Iris pigment epithelial cell (primary cell): ENCODE results near the gene NTRK3.

ENCODE experiments used
- DNase-seq: peaks from one replicate; pipeline ENCODE4 v3.0.0-alpha.2; 2011; ENCODE audit warnings: low read depth

Gene NTRK3

GRCh38 chr15:87977907-87978306 is 278.6 kb downstream of the NTRK3 start:
- no peak for DNase-seq

GRCh38 chr15:87976552-87976951 is 280.0 kb downstream of the NTRK3 start:
- no peak for DNase-seq

GRCh38 chr15:87973501-87974215 is 282.9 kb downstream of the NTRK3 start:
- no peak for DNase-seq

GRCh38 chr15:87971076-87971475 is 285.5 kb downstream of the NTRK3 start:
- DNase-seq: no peak

DNA sequence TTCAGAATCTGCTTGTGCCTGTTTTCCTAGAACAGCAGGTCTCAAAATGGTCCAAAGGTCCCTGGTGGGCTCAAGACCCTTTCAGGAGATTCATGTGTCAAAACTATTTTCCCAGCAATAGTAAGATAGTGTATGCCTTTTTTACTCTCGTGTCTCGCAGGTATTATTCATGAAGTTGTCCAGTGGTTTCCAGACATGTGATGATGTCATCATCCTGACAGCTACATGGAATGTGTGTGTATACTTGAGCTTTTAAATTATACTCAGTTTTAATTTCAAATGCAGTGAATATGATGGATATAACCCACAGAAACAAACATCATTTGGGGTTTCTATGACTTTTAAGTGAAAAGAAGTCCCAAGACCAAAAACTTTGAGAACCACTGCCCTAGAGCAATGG is 288.6 kb downstream of the NTRK3 start:
- no peak for DNase-seq

GRCh38 chr15:87965304-87965703 is 291.2 kb downstream of the NTRK3 start:
- DNase-seq: no peak

DNA sequence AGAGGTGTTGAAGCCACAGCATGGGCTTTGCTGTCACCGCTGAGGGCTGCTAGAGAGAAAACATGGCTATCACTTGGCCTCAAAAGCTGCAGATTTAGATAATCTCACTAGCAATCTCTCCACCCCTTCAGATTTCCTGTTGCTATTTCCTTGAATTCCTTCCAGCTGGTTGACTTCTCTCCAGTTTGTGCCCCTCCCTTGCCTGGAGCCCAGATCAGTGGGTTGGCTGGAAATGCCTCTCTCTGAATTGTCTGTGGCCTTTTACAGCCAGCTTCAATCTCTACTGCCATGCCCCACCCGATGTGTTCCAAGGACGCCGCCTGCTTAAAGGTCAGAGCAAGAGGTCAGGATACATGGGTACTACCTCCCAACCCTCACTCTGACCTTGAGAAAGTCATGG is 294.1 kb downstream of the NTRK3 start:
- DNase-seq: no peak

DNA sequence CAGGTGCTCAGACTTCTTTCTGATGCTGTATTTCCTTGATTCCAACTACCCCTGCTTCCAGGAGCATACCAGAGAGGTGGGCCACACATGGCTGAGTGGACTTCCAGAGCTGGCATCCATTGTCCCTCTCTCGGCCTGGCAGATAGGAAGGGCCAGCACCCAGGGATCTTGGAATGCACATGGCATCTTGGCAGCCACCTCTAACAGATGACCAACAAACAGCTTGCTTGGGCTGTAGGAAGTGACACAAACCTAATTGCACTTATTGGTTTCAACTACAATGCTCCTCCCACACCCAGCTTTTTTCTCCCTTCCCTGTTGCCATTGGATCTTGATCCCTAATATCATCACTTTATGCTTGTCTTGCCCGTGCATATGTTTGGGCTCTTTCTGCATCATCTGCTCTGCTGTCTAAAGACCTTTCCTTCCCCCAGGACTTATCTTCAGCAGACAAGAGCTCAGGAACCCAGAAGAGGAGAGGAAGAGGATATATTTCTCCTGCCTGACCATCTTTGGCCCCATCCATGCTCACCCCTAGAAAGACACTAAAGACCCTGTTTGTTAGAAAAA is 294.6 kb downstream of the NTRK3 start:
- no peak for DNase-seq

GRCh38 chr15:87959662-87960061 is 296.9 kb downstream of the NTRK3 start:
- DNase-seq: no peak

- no peak for DNase-seq
Measured at GRCh38 chr15:87959080-87959479, 297.5 kb downstream of the NTRK3 start.

- DNase-seq: no peak
Measured at GRCh38 chr15:87955284-87955909, 301.1 kb downstream of the NTRK3 start.

DNA sequence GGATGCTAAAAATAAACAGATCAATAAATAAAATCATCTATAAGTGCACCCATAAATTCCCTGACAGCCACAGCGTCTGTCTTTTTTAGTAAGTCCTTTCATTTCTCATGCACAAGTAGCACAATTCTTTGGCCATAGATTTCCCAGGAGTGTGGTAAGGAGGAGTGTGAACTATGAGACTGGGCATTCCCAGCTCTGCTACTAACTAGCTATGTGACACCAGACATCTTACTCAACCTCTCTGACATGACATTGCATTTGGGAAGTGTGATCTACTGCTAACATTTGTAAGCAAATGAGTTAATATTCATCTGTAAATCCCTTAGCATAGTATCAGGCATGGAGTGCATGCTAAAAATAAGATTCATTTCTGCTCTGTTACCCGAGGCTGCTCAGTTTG is 301.7 kb downstream of the NTRK3 start:
- DNase-seq: no peak

DNA sequence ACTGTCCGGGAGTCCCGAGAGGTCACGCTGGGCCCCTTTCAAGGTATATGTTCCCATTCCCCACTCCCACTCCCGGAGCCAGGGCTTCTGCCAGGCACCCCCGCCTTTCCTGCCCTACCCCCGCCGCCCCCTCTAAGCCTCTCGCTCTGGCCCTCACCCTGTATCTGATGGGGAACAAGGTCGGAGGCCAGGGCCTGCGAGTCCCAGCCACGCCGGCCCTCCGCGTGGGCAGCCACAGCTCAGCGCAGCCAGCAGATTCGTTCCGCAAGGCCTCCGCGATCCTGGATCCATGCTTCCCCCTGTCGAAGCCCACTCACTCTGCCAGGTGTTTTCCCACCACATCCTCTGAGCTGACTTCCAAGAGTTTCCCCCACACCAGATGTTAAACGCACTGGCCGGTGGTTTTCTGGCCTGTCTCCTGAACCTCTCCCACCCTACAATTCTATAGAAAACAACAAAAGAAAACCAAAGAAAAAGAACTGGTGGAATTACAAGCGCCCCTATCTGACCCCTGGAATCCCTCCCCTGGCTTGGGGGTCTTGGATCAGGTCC is 303.7 kb downstream of the NTRK3 start:
- DNase-seq: no peak

DNA sequence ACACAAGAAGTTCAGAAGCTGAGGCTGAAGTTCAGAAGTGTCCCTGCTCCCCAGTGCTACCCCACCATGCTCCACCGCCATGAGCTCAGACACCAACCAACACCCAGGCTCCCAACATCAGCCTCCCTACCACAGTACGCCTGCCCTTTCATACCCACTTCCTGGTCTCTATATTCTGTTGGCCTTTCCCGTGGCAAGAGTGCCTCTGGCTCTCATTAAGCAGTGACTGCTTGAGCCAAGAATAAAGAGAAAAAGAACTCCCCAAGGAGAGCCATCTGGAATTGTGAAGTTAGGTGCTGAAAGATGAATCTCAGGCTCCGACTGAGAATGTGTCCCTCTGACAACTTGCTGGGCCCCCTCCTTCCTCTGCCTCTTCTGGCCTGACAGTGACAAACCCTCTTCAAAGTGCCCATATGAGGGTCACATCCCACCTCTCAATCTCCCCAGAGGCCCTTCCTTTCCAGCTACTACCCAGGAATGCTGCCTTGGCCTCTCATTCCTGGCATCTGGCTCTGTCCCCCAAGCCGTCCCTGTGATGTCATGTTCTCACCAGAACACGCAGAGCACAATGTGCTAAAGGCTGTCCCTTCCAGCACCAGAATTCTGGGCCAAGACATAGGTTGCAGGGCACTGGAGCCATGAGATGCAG is 306.8 kb downstream of the NTRK3 start:
- DNase-seq: no peak

GRCh38 chr15:87949151-87949574 is 307.4 kb downstream of the NTRK3 start:
- DNase-seq: no peak

GRCh38 chr15:87947560-87947959 is 309.0 kb downstream of the NTRK3 start:
- DNase-seq: no peak

- DNase-seq: no peak
Measured at GRCh38 chr15:87945246-87945645, 311.3 kb downstream of the NTRK3 start.

- no peak for DNase-seq
Measured at GRCh38 chr15:87944691-87945090, 311.8 kb downstream of the NTRK3 start.

DNA sequence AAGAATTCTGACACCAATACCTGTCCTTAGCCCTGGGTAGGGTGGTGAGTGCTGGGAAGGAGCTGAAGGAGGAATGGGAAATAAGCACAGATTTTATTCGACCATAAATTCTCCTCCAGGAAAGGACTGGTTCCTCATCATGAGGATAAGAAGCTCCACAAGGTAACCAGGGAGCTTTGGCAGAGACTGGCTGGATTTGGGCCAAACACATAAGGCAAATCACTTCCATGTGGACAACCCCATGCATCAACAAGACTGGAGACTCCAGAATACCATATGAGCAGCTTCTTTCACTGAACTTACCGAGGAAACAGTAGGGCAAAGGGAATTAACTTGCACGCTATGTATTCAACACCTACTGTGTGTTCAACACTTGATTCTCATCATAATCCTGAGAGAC is 312.5 kb downstream of the NTRK3 start:
- no peak for DNase-seq

- DNase-seq: no peak
Measured at GRCh38 chr15:87943626-87944025, 312.9 kb downstream of the NTRK3 start.

DNA sequence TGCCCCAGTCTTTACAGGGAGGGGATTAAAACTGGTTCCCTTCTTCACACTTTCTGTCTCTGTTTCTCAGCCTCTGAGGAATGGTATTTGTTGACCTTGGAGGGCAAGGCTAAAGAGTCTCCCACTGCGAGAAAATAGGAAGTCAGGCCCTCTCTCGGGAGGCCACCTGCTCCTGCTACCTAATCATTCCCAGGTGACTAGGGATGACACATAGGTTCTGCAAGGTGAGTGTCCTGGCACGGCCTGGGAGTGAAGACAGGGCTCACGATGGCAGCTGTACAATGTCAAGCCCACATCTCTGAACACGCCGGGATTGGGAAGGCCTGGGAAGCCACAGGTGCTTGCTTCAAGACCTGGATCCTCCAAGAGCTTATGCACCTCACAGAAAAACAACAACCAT is 314.2 kb downstream of the NTRK3 start:
- DNase-seq: no peak

DNA sequence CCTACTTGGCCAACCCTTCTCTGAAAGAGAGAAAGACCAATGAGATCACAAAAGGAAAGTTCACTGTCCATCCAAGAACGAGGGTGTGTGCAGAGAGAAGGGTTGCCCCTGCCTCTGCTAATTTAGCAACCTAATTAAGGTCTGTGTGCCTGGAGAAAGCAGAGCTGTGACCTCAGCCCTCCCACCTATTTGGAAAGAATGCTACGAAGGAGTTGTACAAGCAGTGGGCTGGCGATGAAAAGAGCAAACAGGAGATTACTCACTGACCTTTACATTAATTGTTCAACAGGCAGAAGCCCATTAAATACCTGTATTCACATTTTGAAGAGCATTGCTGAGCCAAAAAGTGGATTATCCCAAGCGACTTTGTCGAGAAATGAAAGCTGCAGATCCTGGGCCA is 314.9 kb downstream of the NTRK3 start:
- no peak for DNase-seq

DNA sequence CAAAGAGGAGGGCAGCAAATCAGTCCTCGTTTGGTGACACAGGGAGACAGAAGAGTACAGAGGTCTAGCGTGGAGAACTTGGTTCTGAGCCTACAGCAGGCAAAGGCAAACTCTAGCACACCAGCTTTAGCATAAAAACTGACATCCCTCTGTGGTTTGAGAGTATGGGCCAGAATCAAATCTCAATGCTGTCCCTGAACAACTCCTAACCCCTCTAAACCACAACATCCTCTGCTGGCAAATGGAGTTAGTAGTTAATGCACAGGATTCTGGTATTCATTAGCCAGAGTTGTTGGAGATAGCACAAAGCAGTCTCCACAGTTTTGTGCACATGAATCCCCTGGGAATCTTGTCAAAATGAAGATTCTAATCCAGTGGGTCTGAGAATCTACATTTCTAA is 315.8 kb downstream of the NTRK3 start:
- no peak for DNase-seq
